ENCODE results near the gene COPS7B.

Gene COPS7B

GRCh38 chr2:231780123-231780908 is 5.9 kb upstream of the COPS7B start:
- TF ChIP-seq, protein P1, sequence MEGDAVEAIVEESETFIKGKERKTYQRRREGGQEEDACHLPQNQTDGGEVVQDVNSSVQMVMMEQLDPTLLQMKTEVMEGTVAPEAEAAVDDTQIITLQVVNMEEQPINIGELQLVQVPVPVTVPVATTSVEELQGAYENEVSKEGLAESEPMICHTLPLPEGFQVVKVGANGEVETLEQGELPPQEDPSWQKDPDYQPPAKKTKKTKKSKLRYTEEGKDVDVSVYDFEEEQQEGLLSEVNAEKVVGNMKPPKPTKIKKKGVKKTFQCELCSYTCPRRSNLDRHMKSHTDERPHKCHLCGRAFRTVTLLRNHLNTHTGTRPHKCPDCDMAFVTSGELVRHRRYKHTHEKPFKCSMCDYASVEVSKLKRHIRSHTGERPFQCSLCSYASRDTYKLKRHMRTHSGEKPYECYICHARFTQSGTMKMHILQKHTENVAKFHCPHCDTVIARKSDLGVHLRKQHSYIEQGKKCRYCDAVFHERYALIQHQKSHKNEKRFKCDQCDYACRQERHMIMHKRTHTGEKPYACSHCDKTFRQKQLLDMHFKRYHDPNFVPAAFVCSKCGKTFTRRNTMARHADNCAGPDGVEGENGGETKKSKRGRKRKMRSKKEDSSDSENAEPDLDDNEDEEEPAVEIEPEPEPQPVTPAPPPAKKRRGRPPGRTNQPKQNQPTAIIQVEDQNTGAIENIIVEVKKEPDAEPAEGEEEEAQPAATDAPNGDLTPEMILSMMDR (conservative IDR thresholded peaks at IDR 0.05; ENCODE audit: low read depth, low read length): no peak
- peak; percentile 43 for DNase-seq (ENCODE audit: low read depth)
- H3K4me3 ChIP-seq (ENCODE audit: low read depth, low read length): peak overlapping the region; percentile 67

DNA sequence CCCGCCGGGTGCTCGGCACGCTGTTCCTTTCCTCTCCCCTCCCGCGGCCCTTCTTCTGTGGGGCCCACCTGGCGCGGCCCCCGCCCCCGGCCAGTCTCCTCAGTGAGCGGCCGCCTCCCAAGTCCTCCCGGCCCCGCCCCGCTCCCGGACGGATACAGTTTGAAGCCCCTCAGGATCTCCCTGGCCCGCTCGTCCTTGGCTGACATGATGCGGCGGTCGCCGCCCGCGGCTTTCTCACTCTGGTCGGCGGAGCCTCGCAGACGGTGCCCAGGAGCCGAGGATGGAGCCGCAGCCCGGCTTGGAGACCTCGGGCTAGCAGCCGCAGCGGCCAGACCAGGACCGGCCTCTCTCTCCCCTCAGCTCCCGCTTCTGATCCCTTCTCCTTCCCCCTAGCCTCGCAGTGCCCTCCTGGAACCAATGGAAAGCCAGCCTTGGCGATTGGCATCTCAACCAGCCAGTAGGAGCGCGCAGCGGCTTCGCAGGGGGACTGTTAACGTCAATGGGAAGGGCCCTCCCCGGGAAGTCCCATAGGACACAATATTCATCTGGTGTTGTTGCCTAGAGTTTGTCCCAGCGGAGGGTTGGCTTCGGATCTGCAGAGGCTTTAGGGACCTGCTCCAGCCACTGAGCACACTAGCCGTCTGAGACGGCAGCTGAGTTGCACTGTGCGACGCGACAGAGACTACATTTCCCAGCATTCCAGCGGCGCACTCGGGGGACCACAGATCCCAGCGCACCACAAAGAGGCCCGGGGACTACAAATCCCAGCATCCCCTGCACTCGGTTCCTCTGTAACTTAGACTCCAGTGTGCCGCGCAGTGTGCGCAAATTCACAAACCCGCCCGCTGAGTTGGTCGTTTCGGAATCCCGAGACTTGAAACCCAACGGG is 5.1 kb upstream of the COPS7B start, which contains the start of gene PDE6D:
TSS of gene PDE6D (minus strand) at position 374 of the 889 bp plus-strand sequence. CDS start at position 206, 168 bp downstream.
- H3K4me3 ChIP-seq (ENCODE audit: low read depth, low read length): peak within 1 kb of the TSS; percentile 67
- TF ChIP-seq, protein P1 (conservative IDR thresholded peaks at IDR 0.05; ENCODE audit: low read depth, low read length): no peak
- DNase-seq (ENCODE audit: low read depth): peak; percentile 99

- DNase-seq (ENCODE audit: low read depth): peak; percentile 72
- H3K4me3 ChIP-seq (ENCODE audit: low read depth, low read length): peak overlapping the region; percentile 67
- TF ChIP-seq, protein P1 (conservative IDR thresholded peaks at IDR 0.05; ENCODE audit: low read depth, low read length): no peak
Observed at GRCh38 chr2:231781798-231782726, 4.2 kb upstream of the COPS7B start.

- H3K4me3 ChIP-seq (ENCODE audit: low read depth, low read length): no peak overlapping the region
- TF ChIP-seq, protein P1 (conservative IDR thresholded peaks at IDR 0.05; ENCODE audit: low read depth, low read length): no peak
- DNase-seq (ENCODE audit: low read depth): no peak
Observed at GRCh38 chr2:231785413-231785812, 832 bp upstream of the COPS7B start.

GRCh38 chr2:231785822-231786176 is 446 bp upstream of the COPS7B start:
- H3K4me3 ChIP-seq (ENCODE audit: low read depth, low read length): peak overlapping the region; percentile 98
- no peak for DNase-seq (ENCODE audit: low read depth)
- TF ChIP-seq, protein P1 (conservative IDR thresholded peaks at IDR 0.05; ENCODE audit: low read depth, low read length): no peak

GRCh38 chr2:231786917-231787292 is 660 bp downstream of the COPS7B start:
- TF ChIP-seq, protein P1 (conservative IDR thresholded peaks at IDR 0.05; ENCODE audit: low read depth, low read length): no peak
- H3K4me3 ChIP-seq (ENCODE audit: low read depth, low read length): peak overlapping the region; percentile 98
- no peak for DNase-seq (ENCODE audit: low read depth)
